Mucosa of rectum (tissue), 2 donors: ENCODE measurements around the gene CCDC191.

Experiments used
- H3K27ac ChIP-seq, 2 donors: one replicate each; pipeline ENCODE4 v1.7.0; 2013; ENCODE audit warnings: inconsistent platforms in 2 of 2, low read depth in 2 of 2, low read length in 2 of 2
- H3K27me3 ChIP-seq, 2 donors: one replicate each; pipeline ENCODE4 v1.7.0; 2013; ENCODE audit warnings: low read length in 2 of 2; ENCODE audit not compliant: control insufficient read depth in 2 of 2, insufficient read depth in 2 of 2
- H3K36me3 ChIP-seq, 2 donors: one replicate each; pipeline ENCODE4 v1.7.0; 2013; ENCODE audit warnings: low read length in 2 of 2; ENCODE audit not compliant: control insufficient read depth in 2 of 2, insufficient read depth in 2 of 2
- H3K4me1 ChIP-seq, 2 donors: one replicate each; pipeline ENCODE4 v1.7.0; 2013; ENCODE audit warnings: low read length in 2 of 2, mild to moderate bottlenecking in 1 of 2; ENCODE audit not compliant: control insufficient read depth in 2 of 2, insufficient read depth in 2 of 2
- H3K4me3 ChIP-seq, 2 donors: one replicate each; pipeline ENCODE4 v1.7.0; 2013; ENCODE audit warnings: low read length in 2 of 2
- H3K9ac ChIP-seq, 2 donors: one replicate each; pipeline ENCODE4 v1.7.0; 2013; ENCODE audit warnings: low read length in 2 of 2, low read depth in 1 of 2, mild to moderate bottlenecking in 1 of 2
- H3K9me3 ChIP-seq, 2 donors: one replicate each; pipeline ENCODE4 v1.7.0; 2013; ENCODE audit warnings: low read length in 2 of 2; ENCODE audit not compliant: control insufficient read depth in 2 of 2
- donor health status: healthy.
- donor health status: Normal muscosa, but diverticular disease.

Gene CCDC191

GRCh38 chr3:114086356-114086755 is 30.0 kb upstream of the CCDC191 start:
- H3K4me1 ChIP-seq = no peaks in the 10 kb centered on the region
- H3K4me3 ChIP-seq = no peak overlapping the region
- no peak overlapping the region for H3K9ac ChIP-seq
- peaks cover 23 to 39% of the 10 kb centered on the region in 2 donors for H3K36me3 ChIP-seq
- no peak overlapping the region for H3K27ac ChIP-seq
- no peaks in the 10 kb centered on the region for H3K9me3 ChIP-seq
- no peaks in the 10 kb centered on the region for H3K27me3 ChIP-seq

GRCh38 chr3:114083112-114083511 is 26.8 kb upstream of the CCDC191 start:
- Histone ChIP-seq H3K27me3 (no peaks in the 10 kb centered on the region), H3K9ac (no peak overlapping the region), H3K9me3 (no peaks in the 10 kb centered on the region), H3K36me3 (peaks cover 40 to 46% of the 10 kb centered on the region in 2 donors), H3K4me3 (no peak overlapping the region), H3K4me1 (no peaks in the 10 kb centered on the region), H3K27ac (no peak overlapping the region)

- Histone ChIP-seq H3K9me3 (no peaks in the 10 kb centered on the region), H3K4me3 (no peak overlapping the region), H3K36me3 (peaks cover 44 to 49% of the 10 kb centered on the region in 2 donors), H3K27ac (no peak overlapping the region), H3K27me3 (no peaks in the 10 kb centered on the region), H3K4me1 (no peaks in the 10 kb centered on the region), H3K9ac (no peak overlapping the region)
Observed at GRCh38 chr3:114081037-114081436, 24.7 kb upstream of the CCDC191 start.

DNA sequence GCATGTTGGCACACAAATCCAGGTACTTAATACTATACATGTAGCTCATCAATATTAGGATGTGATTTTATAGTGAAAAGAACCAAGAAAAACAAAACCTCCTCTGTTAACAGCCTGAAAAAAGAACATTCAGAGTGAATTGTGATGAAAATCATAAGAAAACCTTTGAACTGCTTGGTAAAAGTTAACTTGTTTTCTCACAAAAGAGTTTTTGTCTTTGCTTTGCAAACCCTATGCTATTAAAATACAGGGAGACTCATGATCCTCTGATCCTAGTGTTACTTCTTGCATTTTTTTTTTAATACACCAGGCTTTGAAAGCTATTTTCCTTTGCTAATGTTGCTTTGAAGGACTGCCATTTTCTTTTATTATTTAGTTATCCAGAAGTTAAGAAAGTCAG is 23.9 kb upstream of the CCDC191 start:
- Histone ChIP-seq H3K27ac (no peak overlapping the region), H3K9me3 (no peaks in the 10 kb centered on the region), H3K9ac (no peak overlapping the region), H3K4me3 (no peak overlapping the region), H3K4me1 (no peaks in the 10 kb centered on the region), H3K27me3 (no peaks in the 10 kb centered on the region), H3K36me3 (peaks cover 40 to 49% of the 10 kb centered on the region in 2 donors)

DNA sequence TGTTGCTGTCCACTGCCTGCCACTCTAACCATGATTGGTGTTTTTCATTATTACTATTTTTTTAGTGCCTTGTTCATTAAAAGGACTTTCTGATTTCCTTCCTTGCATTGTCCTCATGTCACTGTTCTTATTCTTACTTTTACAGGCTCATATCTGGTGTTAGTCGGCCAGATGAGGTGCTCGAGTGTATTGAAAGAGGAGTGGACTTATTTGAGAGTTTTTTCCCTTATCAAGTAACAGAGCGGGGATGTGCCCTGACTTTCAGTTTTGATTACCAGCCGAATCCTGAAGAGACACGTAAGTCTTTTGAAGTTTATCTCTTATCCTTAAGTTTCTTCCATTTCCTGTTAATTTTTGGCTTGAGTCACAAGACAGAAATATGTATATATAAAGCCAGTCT is 23.4 kb upstream of the CCDC191 start:
- Histone ChIP-seq H3K9ac (no peak overlapping the region), H3K36me3 (peaks cover 38 to 49% of the 10 kb centered on the region in 2 donors), H3K9me3 (no peaks in the 10 kb centered on the region), H3K27me3 (no peaks in the 10 kb centered on the region), H3K4me1 (no peaks in the 10 kb centered on the region), H3K4me3 (no peak overlapping the region), H3K27ac (no peak overlapping the region)

DNA sequence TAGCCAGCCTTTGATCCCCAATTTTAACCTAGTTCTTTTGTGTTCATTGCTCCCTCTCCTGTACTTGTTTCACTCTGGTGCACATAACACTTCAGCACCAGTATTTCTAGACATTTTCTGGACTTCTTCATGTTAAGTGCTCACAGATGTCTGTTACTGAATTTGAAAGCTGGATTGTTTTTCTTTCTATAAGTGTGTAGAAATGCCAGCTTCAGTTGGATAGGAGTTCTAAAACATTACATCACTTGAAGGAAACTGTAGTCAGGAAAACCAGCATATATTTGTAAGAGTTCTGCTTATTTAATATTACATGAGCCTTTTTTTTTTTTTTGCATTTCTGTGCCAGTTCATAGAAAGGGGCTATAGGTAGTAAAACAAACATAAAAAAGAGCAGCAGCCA is 21.8 kb upstream of the CCDC191 start:
- Histone ChIP-seq H3K36me3 (peaks cover 47 to 53% of the 10 kb centered on the region in 2 donors), H3K9ac (no peak overlapping the region), H3K27me3 (no peaks in the 10 kb centered on the region), H3K9me3 (no peaks in the 10 kb centered on the region), H3K27ac (no peak overlapping the region), H3K4me3 (no peak overlapping the region), H3K4me1 (no peaks in the 10 kb centered on the region)

GRCh38 chr3:114076711-114077110 is 20.4 kb upstream of the CCDC191 start:
- Histone ChIP-seq H3K27ac (no peak overlapping the region), H3K36me3 (peaks cover 48 to 58% of the 10 kb centered on the region in 2 donors)

GRCh38 chr3:114071786-114072185 is 15.5 kb upstream of the CCDC191 start:
- H3K9me3 ChIP-seq = no peaks in the 10 kb centered on the region
- H3K4me1 ChIP-seq = no peaks in the 10 kb centered on the region
- H3K9ac ChIP-seq = no peak overlapping the region
- no peak overlapping the region for H3K4me3 ChIP-seq
- no peak overlapping the region for H3K27ac ChIP-seq
- peaks cover 37 to 64% of the 10 kb centered on the region in 2 donors for H3K36me3 ChIP-seq
- no peaks in the 10 kb centered on the region for H3K27me3 ChIP-seq

More at GRCh38 chr3:114076711-114077110, 20.4 kb upstream of the CCDC191 start:
- Histone ChIP-seq H3K9ac (no peak overlapping the region), H3K27me3 (no peaks in the 10 kb centered on the region), H3K9me3 (no peaks in the 10 kb centered on the region), H3K4me3 (no peak overlapping the region), H3K4me1 (no peaks in the 10 kb centered on the region)

DNA sequence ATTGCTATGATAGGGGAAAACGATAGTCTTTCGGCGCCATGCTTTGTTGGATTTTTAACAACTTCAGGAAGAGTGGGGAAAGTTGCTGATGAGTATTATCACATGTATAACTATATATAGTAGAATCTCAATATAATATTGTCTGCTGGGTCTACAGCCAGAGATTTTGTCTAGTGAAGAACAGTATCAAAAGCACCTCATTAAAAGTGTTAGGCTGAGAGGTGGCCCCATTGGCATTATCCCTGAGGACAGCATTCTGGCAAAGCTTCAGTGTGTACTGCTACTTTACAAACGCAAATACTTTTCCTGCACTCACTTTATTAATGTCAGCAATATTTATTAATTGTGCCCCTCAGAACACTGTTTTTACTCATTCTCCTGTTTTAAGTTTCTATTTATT is 12.0 kb upstream of the CCDC191 start:
- Histone ChIP-seq H3K4me1 (no peaks in the 10 kb centered on the region), H3K36me3 (peaks cover 25 to 49% of the 10 kb centered on the region in 2 donors), H3K9me3 (no peaks in the 10 kb centered on the region), H3K27ac (no peak overlapping the region), H3K4me3 (no peak overlapping the region), H3K27me3 (no peaks in the 10 kb centered on the region), H3K9ac (no peak overlapping the region)

GRCh38 chr3:114067804-114068203 is 11.5 kb upstream of the CCDC191 start:
- Histone ChIP-seq H3K4me1 (no peaks in the 10 kb centered on the region), H3K27me3 (no peaks in the 10 kb centered on the region), H3K4me3 (no peak overlapping the region), H3K27ac (no peak overlapping the region), H3K9ac (no peak overlapping the region), H3K36me3 (peaks cover 24 to 46% of the 10 kb centered on the region in 2 donors), H3K9me3 (no peaks in the 10 kb centered on the region)
